HL-60 (cell line): ENCODE data around the gene MYL12B.

ENCODE experiments used
- DNase-seq, 2 experiments: peaks; one replicate each; pipeline ENCODE4 v3.0.0-alpha.2; 2010 to 2020; ENCODE audit warnings: low read depth in 1 of 2, low spot score in 1 of 2
- H3K27ac ChIP-seq: fragments of 250-450 bp; sonication (Bioruptor Pico); replicated peaks from 2 replicates; pipeline ENCODE4 v1.5.1; 2020; ENCODE audit warnings: mild to moderate bottlenecking, moderate library complexity
- H3K27me3 ChIP-seq: fragments of 250-450 bp; sonication (Bioruptor Pico); 2 replicates; pipeline ENCODE4 v1.5.1; 2021; ENCODE audit warnings: mild to moderate bottlenecking, moderate library complexity; ENCODE audit not compliant: insufficient read depth, poor library complexity, severe bottlenecking
- H3K4me3 ChIP-seq: replicated peaks from 2 replicates; pipeline ENCODE4 v1.5.1; 2011; ENCODE audit warnings: mild to moderate bottlenecking, control low read depth, low read length; ENCODE audit not compliant: insufficient read depth
- CTCF ChIP-seq: IDR thresholded peaks from one replicate; pipeline ENCODE4 v1.5.1; 2011; ENCODE audit warnings: low read length, control low read depth, inconsistent platforms; ENCODE audit not compliant: insufficient read depth
- GABPA ChIP-seq: IDR thresholded peaks from 2 replicates; pipeline ENCODE4 v1.6.1; 2012; ENCODE audit warnings: low read depth
- POLR2AphosphoS5 ChIP-seq: IDR thresholded peaks from 2 replicates; pipeline ENCODE4 v1.6.1; 2012; ENCODE audit warnings: low read depth
- REST ChIP-seq: IDR thresholded peaks from 2 replicates; pipeline ENCODE4 v1.6.1; 2012; ENCODE audit warnings: low read depth; ENCODE audit not compliant: insufficient replicate concordance
- SPI1 ChIP-seq: IDR thresholded peaks from 2 replicates; pipeline ENCODE4 v1.6.1; 2012; ENCODE audit warnings: low read depth, mild to moderate bottlenecking, borderline replicate concordance

The MYL12B gene

DNA sequence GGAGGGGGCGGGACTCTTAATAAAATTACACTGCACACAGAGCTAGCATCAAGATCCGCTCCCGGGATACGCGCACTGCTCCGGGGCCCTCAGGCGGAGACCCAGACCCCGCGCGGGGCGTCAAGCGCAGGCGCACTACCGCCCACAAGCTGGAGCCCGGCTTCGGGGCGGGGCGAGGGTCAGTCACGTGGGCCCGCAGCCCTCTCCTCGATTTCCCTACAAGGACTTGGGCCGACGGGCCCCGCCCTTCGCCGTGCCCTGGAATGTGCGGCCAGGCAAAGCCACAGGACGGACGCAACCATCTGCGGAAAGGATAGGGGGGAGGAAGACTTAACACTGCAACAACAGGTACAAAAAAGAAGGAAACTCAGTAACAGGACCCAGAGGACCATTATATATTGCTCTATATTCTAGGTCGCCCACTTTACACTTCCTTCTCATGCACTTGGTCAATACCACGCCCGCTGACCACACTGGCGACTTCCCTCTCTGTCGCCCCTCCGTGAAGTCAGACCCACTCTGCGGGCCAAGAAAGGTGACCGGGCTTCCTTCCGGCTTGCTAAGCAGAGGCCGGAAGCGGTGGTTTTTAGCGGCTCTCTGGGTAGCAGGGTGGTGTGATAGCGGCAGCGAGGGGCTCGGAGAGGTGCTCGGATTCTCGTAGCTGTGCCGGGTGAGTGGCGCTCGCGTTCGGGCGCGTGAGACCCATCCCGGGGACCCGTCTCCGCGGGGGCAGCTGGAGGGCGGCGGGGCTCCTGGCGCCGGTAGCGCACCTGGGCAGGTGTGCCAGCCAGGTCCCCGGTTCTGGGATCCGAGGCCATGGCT lies 14.5 kb upstream of the MYL12B start, which contains the start of gene MYL12A:
TSS of gene MYL12A (plus strand) at position 562 of the 822 bp plus-strand sequence. CDS start 5,447 bp downstream, outside the sequence.
- DNase-seq = peak; percentile 99 to 100
- H3K27ac ChIP-seq = peak within 1 kb of the TSS; percentile 99
- H3K27me3 ChIP-seq = no peaks in the 10 kb centered on the region
- peak within 1 kb of the TSS; percentile 96 for H3K4me3 ChIP-seq
- TF ChIP-seq SPI1 (peak; percentile 35; the same call in 1 of the 2 replicates), REST (peak; percentile 75), POLR2AphosphoS5 (peak; percentile 98), GABPA (peak; percentile 90), CTCF (no peak)

DNA sequence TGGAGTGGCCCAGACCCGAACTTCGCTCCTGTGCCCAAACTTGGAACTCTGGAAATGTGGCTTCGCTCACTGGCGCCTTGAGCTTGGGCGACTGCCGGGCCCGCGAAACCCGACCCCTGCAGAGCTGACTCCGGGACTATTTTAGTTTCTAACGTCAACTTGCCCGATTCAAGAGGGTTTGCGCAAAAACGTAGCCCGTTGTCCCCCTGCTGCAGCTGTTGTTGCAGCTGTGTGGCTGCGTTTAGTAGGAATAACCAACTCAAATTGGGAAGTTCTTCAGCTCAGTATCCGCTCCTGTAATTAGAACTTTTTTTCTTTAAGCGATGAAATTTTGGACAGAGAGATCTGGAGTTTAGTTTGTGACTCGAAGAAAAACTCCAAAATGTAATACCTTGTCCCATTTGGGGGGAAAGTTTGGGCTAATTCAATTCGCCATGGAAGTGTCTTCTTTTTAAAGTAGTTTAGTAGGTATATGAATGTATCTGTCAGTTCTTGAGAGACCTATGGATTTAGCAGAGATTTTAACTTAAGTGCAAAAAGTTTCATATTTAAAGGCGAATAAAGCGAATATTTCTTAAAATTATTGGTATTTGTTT lies 13.8 kb upstream of the MYL12B start:
- TF ChIP-seq POLR2AphosphoS5 (no peak; the same call in 1 of the 2 replicates), REST (peak; percentile 7), SPI1 (no peak), CTCF (no peak)
- H3K4me3 ChIP-seq = peak overlapping the region; percentile 96
- peak in 1 of 2 experiments; percentile 53 for DNase-seq
- peak overlapping the region; percentile 99 for H3K27ac ChIP-seq
- no peaks in the 10 kb centered on the region for H3K27me3 ChIP-seq

DNA sequence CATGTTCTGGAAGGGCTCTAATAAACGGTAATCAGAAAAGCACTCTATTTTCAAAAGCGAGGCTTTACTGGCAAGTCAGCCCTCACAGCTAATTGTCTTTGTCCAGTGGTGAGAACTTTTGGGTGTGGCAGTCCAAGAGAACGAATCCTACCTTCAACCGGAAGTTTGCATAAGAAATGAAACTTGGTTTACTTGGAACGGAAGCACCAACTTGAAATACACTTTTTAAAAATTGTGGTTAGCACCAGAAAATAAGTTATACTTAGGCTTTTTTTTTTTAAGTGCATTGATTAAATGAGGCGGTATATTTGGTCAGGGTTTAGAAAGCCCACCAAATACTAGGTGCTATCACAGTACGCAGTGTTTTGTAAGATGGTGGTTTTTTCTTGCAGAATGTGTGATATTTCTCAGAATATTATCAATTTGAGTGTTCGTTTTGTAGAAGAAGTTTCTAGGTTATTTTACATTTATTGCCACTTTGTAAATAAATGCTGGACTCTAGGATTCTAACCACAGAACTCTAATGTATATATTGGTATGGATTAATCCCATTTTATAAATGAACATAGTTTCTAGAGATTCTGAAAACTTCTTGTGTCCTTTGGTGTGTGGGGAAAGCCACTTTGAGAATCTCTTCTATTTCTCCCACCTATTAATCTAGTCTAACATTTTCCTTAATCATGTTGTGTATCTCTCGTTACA lies 13.1 kb upstream of the MYL12B start:
- peak; percentile 67 to 70 for DNase-seq
- Histone ChIP-seq H3K27ac (peak overlapping the region; percentile 99), H3K4me3 (peak overlapping the region; percentile 96), H3K27me3 (no peaks in the 10 kb centered on the region)
- TF ChIP-seq SPI1 = no peak
- TF ChIP-seq GABPA = peak; percentile 54; the same call in 1 of the 2 replicates
- TF ChIP-seq CTCF = no peak
